Stimulated activated CD8-positive, alpha-beta memory T cell treated with anti-CD3 and anti-CD28 coated beads, Interleukin-4, amount 100 ng/mL, for 24 hours (primary cell): ENCODE data around the gene PRKCB.
"Not testable (repeated sequence)": the region's sequence is repeated elsewhere in the genome, so short reads cannot be mapped to it uniquely, and the experiment has no call there.

Experiments
- DNase-seq: peaks from one replicate; pipeline ENCODE4 v3.0.0-alpha.2; 2020; ENCODE audit warnings: low read depth

Gene PRKCB

DNA sequence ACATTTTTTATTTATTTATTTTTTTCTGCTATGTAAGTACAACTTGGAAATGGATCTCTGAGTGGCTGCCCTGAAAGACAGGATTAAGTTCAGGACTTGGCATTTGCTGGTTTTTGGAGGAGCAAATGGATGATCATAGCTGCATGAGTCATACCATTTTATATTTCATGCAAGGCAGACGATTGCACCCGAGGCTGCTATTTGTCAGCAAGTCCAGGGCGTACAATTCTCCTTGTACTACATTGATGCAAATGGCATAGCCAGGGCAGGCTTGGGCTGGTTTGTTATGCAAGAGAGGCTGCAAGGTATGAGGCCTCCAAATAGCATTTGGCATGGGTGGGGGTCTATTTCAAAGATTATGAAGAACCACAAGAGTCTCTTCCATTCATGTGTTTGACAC is 339.2 kb downstream of the PRKCB start:
- no peak for DNase-seq

- no peak for DNase-seq
These were observed 342.7 kb downstream of the PRKCB start for GRCh38 chr16:24178496-24178895.

DNA sequence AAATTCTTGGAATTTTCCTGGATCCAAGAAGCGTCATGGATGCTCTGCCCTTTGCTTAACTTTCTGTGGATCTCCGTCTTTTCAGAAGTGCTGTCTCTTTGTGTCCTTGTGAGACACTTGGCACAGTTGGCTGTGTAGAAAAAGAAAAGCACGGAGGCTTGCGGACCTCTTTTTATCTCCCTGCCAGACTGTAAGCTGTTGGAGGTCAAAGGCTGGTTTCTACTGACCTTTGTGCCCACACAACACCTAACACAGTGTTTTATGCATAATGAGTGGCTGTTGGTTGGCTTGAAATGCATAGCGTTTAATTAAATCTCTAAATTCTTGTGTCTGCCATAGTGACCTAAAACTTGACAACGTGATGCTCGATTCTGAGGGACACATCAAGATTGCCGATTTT is 344.7 kb downstream of the PRKCB start:
- DNase-seq, result no peak

GRCh38 chr16:24188021-24188542 is 352.3 kb downstream of the PRKCB start:
- no peak for DNase-seq

DNA sequence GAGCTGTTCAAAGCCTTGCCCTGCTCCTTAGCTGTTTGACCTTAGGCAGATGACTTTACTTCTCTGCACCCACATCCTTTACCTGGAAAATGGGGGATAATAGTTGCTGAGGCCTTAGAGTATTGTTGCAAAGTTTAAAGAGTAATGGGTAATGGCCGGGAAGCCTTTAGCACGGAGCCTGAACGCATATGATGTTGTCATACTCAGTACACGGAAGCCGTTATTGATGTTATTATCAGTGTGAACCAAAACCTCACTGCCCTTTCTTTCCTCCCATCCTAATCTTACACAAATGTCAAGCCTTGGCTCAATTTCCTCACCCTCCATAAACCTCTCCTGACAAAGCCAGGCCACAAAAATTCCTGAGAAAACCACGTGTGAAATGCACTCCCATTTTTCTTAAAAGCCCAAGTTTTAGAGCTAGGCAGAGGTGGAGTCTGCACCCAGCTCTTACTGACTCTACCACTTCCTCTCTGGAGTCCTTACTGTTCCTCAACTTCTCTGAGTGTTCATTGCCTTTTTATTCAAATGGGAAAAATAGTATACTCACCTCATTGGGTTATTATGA is 353.1 kb downstream of the PRKCB start:
- no peak for DNase-seq

GRCh38 chr16:24189941-24190340 is 354.2 kb downstream of the PRKCB start:
- DNase-seq, result no peak

GRCh38 chr16:24191876-24192402 is 356.2 kb downstream of the PRKCB start:
- no peak for DNase-seq

- no peak for DNase-seq
These were observed 359.4 kb downstream of the PRKCB start for GRCh38 chr16:24195221-24195620.

DNA sequence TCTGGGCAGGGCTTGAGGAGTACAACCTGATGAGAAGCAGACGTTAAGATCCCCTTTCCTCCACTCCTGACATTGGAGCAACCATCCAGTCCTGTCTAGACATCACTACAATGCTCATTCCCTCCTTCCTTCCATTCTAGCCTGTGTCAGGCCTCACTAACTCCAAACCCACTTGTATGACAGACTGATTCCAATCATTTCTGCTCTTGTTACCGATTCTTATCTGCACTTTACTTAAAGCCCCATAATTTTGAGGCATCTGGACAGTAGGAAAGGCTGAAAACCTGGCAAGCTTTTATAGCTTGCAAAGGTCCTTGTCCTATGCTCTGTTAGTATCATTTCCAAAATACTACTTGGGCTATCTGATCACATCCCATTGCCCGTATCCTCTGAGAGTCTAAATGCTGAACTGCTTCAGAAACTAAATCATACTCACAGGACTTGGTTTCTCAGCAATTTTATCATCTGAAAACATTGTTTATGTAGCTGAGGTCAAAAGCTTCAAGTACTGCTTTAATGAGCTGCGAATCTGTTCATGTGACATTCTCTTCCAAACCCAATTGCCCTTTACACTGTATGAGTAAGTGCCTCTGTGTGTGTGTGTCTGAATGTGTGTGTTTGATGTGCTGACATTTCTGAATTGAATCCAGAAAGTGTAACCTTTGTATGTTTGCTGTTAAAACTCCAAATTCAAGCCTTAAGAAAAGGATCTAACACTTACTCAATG is 363.2 kb downstream of the PRKCB start:
- no peak for DNase-seq

- DNase-seq, result no peak
These were observed 367.9 kb downstream of the PRKCB start for GRCh38 chr16:24203675-24204074.

GRCh38 chr16:24204150-24204665 is 368.4 kb downstream of the PRKCB start:
- no peak for DNase-seq

- no peak for DNase-seq
These were observed 371.1 kb downstream of the PRKCB start for GRCh38 chr16:24206926-24207325.

- DNase-seq, result no peak
These were observed 372.9 kb downstream of the PRKCB start for GRCh38 chr16:24208710-24209109.

- DNase-seq, result no peak
These were observed 379.2 kb downstream of the PRKCB start for GRCh38 chr16:24214992-24215391.

DNA sequence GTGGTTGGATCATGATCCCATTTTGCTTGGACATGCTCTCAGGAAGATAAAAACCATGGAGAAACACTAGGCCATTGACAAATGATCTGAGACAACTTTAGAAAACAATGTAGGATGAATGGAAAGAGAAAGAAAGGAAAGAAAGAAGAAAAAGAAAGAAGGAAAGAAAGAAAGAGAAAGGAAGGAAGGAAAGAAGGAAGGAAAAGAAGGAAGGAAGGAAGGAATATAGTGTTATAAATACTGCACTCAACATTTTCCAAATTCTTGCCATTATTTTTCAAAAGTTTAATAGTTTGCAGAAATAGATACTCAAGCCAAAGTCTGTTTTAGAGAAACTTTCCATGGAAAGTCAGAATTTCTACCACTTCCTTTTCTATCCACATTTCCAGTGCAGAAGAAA is 381.2 kb downstream of the PRKCB start:
- DNase-seq, result no peak

DNA sequence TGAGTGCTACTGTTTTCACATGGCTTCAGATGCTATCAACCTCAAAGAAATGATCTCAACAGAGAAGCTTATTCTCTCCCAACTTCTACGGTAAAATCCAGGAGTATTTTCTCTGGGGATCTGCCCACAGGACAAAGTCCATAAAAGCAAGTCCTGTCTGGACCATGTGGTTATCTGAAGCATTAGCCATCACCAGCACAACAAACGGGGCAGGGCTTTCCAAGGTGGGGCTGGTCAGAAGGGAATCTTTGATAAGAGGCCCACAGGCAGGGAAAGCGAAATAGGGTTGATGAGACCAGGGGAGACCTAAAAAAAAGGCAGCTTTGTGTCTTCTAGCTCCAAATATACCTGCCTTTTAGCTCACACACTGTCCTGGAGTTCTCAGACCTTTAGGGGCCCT is 381.7 kb downstream of the PRKCB start:
- no peak for DNase-seq

DNA sequence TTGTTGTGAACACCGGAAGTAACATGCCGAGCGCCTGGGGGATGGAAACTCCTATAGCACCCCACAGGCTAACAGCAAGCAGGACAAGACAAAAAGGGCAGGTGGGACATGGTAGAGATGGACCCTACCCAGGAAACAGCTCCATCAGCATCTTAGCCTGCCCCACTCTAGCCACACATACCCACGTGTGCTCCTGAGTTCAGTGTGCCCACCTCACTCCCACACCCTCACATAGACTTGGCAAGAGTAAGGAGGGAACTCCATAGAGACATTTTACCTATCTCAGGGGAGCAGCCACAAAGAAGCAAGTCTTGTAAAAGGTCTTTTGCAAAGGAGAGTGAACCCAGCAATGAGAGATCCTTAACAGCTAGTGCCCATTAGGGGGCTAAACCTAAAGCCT is 382.5 kb downstream of the PRKCB start:
- no peak for DNase-seq

DNA sequence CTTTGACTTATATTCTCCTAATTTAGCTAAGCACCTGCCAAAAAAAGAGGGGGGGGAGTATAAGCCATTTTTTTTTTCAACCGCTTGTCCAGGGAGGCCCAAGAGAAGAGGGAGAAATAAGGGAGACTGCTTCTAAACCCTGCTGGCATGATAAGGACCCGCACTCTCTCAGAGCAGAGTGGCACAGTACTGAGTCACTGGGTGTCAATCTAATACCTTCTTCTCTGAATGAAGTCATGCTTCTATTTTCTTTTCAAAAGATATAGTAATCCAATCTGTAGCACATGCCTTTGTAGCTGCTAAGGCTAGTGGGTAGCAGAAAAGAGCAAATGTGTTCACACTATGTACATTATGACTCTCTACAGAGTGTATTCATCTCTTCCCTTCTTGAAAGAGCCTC is 385.4 kb downstream of the PRKCB start:
- DNase-seq, result no peak

GRCh38 chr16:24228514-24228913 is 392.7 kb downstream of the PRKCB start:
- DNase-seq, result no peak

DNA sequence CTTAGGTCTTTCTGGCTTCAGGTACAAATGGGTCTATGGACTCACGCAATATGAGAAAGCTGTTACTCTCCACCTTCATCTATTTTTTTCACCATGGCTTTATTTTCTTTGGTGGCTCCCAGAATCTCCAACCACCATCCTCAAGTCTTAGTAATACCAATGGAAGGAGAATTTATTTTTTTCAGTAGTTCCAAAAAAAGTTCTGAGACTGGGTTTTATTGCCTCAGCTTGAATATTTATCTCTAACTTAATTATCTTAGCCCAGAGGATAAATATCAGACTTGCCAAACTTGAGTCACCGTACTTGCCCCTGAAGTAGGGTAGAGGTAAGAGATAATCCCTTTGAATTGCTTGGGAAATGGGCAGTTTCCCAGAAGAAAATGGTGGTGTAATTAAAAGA is 397.2 kb downstream of the PRKCB start:
- no peak for DNase-seq

DNA sequence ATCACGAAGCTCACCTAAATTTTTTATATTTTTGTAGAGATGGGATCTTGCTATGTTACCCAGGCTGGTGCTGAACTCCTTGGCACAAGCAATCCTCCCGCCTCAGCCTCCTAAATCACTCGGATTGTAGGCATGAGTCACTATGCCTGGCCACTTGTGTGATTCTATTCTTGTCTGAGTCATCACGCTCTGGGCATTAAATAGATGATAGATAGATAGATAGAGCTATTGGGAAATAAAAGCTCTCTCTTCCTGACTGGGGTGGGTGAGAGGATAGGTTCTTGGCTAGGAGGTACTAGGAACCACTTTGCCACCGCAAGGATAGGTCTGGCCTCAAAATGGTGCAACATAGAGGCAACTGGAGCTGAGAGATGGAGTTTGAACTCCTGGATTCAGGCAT is 399.0 kb downstream of the PRKCB start:
- DNase-seq, result no peak

- no peak for DNase-seq
These were observed 400.0 kb downstream of the PRKCB start for GRCh38 chr16:24235806-24236205.

DNA sequence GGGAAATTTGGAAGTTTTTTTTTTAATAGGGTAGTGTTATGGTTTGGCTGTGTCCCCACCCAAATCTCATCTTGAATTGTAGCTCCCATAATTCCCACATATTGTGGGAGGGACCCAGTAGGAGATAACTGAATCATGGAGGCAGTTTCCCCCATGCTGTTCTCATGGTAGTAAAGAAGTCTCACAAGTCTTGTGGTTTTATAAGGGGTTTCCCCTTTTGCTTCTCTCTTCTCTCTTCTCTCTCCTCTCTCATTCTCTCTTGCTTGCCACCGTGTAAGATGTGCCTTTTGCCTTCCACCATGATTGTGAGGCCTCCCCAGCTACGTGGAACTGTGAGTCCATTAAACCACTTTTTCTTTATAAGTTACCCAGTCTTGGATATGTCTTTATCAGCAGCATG is 403.1 kb downstream of the PRKCB start:
- DNase-seq, result not testable (repeated sequence)
